HG03565 (cell line): ENCODE measurements around the gene KMT2E.

Source experiments
- ATAC-seq: cut with Tn5 transposase; IDR thresholded peaks from one replicate; pipeline ENCODE4 v1.9.1; 2021; ENCODE audit warnings: mild to moderate bottlenecking, moderate library complexity; ENCODE audit not compliant: unreplicated experiment

The KMT2E gene

GRCh38 chr7:105065104-105065503, 51.1 kb downstream of the KMT2E start:
- ATAC-seq = no peak

GRCh38 chr7:105067691-105068090, 53.7 kb downstream of the KMT2E start:
- no peak for ATAC-seq

DNA sequence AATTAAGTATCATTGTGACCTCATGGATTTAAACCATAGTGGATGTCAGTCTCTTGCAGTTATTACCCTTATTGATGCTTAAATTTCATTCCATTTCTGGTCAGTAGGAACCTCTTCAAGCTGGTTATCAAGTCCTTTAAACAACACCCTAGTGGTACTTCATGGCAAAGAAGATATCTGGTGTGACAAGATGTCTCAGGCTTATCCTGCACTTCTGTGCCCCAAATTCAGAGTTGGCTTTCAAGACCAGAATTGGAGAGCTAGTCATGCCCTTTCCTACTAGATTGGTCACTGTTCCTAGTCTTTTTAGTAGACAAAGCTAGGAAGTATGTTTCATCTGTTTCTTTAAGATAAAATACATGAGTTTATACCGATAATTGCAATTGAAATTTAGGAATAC, 54.9 kb downstream of the KMT2E start:
- ATAC-seq = no peak

GRCh38 chr7:105073143-105073542, 59.1 kb downstream of the KMT2E start:
- ATAC-seq = no peak

- ATAC-seq = no peak
Observed at GRCh38 chr7:105079348-105079747, 65.3 kb downstream of the KMT2E start.

GRCh38 chr7:105084581-105084980, 70.6 kb downstream of the KMT2E start:
- no peak for ATAC-seq

- no peak for ATAC-seq
Observed at GRCh38 chr7:105086850-105087249, 72.8 kb downstream of the KMT2E start.

GRCh38 chr7:105087981-105088380, 74.0 kb downstream of the KMT2E start:
- ATAC-seq = no peak

DNA sequence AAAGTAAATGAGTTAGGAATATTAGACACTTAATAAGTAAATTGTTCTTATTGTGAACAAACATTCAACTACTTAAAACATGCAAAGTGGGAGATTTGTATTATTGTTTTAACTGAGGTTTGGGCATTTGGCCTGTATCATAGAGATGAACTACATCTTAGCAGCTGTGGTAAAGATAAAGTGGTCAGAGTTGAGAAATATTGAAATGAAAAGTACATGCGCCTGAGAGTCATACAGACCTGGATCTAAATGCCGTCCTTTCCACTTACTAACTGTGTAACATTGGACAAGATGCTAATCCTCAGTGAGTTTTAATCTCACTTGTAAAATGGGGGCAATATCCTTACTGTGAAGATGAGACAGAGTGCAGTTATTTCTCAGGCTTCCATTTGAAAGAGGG, 74.5 kb downstream of the KMT2E start:
- no peak for ATAC-seq

DNA sequence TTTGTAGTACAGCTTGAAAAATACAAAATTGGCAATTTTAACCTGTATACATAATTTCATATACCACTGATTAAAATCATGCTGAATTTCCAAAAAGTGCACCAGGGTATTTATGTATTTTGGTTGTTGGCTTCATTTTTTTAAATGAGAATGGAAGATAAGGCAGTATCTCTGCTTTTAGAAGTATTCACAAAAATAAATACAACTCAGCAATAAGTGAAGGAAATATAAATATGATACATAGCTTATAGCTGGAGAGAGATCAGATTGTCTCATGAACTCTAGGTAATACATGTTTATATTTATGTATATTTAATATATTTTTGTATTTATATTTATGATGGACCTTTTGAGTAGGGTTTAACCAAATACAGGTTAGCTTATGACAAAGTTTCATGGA, 81.0 kb downstream of the KMT2E start:
- no peak for ATAC-seq

- no peak for ATAC-seq
Observed at GRCh38 chr7:105096306-105096705, 82.3 kb downstream of the KMT2E start.

DNA sequence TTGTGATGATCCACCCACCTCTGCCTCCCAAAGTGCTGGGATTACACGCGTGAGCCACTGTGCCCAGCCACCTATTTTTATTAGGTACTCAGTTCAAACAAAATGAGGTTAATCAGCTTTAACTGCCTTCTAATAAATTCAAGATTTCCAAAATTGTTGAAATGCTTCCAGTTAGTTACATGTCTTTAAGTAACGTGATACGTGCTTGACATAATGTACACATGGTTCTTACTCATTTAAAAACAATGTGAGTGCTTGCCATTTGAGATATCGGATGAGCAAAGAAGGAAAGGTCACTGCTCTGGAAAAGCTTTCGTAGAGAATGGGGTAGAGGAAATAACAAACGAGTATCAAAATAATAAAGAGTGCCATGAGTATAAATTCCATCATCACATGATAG, 83.6 kb downstream of the KMT2E start:
- no peak for ATAC-seq

GRCh38 chr7:105098863-105099515, 85.0 kb downstream of the KMT2E start:
- peak; percentile 75 for ATAC-seq

GRCh38 chr7:105101864-105102263, 87.9 kb downstream of the KMT2E start:
- ATAC-seq = peak; percentile 45

DNA sequence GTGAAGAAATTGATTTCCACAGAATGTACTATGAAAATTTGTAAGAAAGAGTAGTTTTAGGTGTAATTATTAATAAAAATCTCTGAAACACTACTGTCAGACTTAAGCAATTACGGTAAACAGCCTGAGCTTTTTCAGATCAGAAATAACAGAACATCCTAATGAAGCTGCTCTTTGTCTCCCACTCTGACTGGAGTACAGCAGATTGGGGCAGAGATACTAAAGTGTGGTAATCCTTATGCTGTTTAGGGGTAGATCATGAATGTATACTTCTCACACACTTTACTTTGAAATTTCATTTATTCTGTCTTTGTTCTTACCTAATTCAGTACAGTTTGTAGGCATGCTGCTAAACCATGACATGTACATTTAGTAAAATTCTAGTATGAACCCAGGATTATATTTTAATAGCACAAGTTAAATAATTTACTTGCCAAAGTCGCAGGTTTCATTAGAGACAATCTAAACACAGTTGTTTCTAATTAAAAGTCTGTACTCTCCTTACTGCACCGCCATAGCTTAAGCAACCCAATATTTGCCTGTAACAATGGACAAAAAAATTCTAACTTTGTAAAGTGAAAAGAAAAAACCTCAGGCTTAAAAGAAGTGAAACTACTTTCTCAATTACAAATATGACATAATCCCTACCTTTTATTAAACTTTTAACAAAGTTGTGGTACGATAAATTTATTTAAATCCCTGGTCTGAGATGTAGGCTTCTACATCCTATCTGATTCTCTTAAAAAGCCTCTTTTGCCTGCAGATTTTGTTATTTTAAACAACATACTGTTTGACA, 88.8 kb downstream of the KMT2E start:
- ATAC-seq = no peak

- ATAC-seq = no peak
Observed at GRCh38 chr7:105105579-105105978, 91.6 kb downstream of the KMT2E start.

- ATAC-seq = no peak
Observed at GRCh38 chr7:105106473-105106872, 92.5 kb downstream of the KMT2E start.

DNA sequence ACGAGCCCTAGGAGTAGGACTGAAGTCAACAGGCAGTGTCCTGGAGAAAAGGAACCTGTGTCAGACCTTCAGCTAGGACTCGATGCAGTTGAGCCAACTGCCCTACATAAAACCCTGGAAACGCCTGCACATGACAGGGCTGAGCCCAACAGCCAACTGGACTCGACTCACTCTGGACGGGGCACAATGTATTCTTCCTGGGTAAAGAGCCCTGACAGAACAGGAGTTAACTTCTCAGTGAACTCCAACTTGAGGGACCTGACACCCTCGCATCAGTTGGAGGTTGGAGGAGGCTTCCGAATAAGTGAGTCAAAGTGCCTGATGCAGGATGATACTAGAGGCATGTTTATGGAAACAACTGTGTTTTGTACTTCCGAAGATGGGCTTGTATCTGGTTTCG, 93.5 kb downstream of the KMT2E start:
- no peak for ATAC-seq

DNA sequence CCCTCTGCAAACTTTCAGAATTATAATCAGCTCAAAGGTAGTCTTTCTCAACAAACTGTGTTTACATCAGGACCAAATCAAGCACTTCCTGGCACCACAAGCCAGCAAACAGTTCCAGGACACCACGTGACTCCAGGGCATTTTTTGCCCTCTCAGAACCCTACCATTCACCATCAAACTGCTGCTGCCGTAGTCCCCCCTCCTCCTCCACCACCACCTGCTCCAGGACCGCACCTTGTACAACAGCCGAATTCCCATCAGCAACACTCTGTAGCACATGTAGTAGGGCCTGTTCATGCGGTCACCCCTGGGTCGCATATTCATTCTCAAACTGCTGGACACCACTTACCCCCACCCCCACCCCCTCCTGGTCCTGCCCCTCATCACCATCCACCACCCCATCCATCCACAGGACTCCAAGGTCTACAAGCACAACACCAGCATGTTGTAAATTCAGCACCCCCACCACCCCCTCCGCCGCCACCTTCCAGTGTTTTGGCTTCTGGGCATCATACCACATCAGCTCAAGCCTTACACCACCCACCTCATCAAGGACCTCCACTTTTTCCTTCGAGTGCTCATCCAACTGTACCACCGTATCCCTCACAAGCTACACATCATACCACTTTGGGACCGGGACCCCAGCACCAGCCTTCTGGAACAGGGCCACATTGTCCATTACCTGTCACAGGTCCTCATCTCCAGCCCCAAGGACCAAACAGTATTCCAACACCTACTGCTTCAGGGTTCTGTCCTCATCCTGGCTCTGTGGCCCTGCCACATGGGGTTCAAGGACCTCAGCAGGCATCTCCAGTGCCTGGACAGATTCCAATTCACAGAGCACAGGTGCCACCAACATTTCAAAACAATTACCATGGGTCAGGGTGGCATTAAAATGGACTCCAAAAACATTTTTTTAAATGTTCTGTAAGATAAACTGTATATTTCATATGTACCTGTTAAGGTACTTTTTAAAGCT, 98.7 kb downstream of the KMT2E start:
- ATAC-seq = no peak

GRCh38 chr7:105118612-105119600, 104.9 kb downstream of the KMT2E start:
- no peak for ATAC-seq
